T-helper 1 cell treated with Interleukin-12 subunit alpha and Interleukin-12 subunit beta and Interleukin-4 antibody, amounts not matched to agents 30 ng/mL and 1 ng/mL, for 36 hours (primary cell): ENCODE measurements around the gene MBNL1. TPM values are rescaled to one million over a fixed set of nuclear protein-coding genes. Genes with fewer than 3 reads are reported as not detected.

Experiments
- intact Hi-C: fragments of 100-400 bp; cut with micrococcal nuclease; formaldehyde crosslinking; loops from one replicate; pipeline ENCODE4 v1.15.1; 2024
- total RNA-seq: library from RNA; stranded (reverse); gene quantifications from 2 replicates; pipeline ENCODE4 v1.2.3, GENCODE V29; 2022

Gene MBNL1
- total RNA-seq, 1 donor from 2014 or later, result 485 TPM

DNA sequence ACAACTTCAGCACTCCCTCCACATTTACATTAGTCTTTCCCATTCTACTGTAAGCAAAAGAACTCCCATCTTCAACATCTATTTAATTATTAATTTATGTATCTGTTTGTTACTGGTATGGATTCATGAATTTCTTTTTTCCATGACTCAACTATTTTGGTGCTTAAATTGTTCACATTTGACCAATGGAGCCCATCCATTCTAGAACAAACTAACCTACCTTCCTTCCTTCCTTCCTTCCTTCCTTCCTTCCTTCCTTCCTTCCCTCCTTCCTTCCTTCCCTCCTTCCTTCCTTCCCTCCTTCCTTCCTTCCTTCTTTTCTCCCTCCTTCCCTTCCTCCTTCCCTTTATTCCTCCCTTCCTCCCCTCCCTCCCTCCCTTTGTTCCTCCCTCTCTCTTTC, 16.8 kb upstream of the MBNL1 start:
- intact Hi-C loops, result loop anchor here (10.0 kb wide), 1 partner anchor 1707 kb away; the partner anchor contains the start of genes EIF2A and SERP1

DNA sequence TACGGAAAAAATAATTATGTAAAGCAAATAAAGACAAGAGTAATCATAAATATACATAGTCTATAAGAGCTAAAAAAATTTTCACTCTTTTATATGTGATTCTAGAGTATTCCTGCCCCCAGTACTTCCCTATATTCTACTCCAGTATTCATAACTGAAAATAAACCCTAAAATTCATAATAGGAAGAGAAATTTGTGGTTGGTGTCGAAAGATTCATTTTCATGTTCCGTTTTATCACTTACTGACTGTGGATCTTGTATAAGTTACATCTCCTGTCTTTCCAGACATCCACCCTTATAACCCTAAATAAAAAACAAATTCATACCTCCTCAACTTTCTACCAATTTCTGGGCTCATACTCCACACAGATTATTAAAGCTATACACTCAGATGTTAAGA, 16.0 kb upstream of the MBNL1 start:
- intact Hi-C loops, result loop anchor here (1.0 to 10.0 kb wide), 2 partner anchors 7 to 1708 kb away; partner anchors contain the start of genes EIF2A and SERP1

DNA sequence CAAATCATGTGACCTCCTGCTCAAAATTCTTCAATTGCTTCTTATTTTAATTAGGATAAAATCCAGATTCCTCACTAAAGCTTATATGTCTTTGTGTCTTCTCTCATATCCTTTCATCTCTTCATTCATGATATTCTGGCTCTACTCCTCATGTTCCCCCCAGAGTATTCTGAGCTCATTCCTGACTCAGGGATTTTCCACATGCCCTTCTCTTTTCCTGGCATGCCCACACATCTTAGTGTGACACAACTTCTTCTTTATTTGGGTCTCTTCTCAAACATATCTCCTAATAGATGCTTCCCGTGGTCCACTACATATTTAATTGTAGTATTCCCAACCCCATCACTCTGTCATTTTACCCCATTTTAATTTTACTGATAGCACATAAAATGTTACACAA, 15.2 kb upstream of the MBNL1 start:
- intact Hi-C loops, result loop anchor here (1.0 to 10.0 kb wide), 2 partner anchors 8 to 1709 kb away; partner anchors contain the start of genes EIF2A and SERP1

DNA sequence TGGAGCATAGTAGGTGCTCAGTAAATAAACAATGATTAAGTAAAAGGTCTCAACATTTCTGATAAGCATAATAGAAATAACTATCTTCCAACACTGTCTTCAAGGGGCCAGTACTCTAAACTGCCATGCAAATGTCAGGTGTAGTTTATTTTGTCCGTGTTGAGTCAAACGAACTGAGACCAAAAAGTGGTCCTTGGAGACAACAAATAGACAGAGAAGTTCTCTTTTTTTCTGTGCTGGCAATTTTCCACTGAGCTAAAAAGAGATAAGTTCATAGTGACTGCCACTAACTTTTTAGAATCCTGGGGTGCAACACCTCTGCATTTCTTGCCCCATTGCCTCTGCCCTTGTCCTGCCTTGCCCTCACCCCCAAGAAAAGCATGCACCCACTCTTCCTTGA, 14.7 kb upstream of the MBNL1 start:
- intact Hi-C loops, result loop anchor here (10.0 kb wide), 1 partner anchor 1709 kb away; the partner anchor contains the start of genes EIF2A and SERP1

DNA sequence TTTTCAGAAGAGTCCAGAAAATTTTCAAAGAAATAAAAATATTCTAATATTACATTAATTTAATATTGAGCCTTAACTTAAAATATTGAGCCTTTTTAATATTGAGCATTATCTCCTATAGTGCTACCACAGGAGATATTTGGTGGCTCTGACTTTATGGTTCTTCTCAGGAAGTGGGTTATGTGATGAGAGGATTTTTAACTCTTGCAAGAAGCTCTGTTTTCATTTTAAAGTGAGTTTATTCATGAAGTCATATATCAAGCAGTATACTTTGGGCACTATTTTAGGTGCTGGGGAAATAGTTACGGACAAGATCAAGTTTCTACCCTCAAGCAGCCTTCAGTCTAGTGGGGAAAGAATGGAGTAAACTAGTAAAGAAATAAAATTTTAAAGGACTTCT, 13.4 kb upstream of the MBNL1 start:
- intact Hi-C loops, result loop anchor here (5.0 to 10.0 kb wide), 2 partner anchors 1053 to 1710 kb away; partner anchors contain the start of genes EIF2A, GPR171 and SERP1

DNA sequence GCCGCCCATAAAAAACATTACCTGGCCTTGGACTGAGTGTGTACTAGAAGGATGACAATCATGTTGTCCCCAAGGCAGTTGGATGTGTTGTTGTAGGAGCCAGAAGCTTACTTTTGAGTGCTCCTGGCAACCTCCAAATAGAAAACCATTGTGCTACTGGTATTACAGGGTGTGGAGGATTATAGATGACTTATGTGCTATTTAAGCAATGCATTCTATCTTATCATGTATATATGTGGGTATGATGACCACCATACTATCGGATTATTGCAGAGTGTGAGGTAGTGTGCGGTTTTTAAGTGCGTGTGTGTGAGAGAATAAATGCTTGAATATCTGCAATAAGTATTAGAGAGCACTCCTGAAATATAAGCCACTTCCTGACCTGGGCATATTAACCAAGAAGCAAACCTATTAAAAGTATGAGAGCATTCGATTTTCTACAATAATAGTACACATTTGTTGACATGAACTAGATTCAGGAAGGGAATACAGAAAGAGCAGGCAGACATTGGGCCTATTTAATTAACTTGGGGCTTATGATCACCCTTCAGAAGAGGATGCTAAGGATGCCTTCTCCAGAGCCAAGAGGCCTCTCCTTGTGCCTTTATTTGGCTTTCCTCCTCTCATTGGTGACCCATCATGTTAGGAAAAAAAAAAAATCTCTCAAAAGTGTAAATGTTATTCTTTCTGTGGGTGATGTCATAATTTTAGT, 11.7 kb upstream of the MBNL1 start:
- intact Hi-C loops, result loop anchor here (1.0 to 10.0 kb wide), 5 partner anchors 11 to 1712 kb away; partner anchors contain the start of genes EIF2A, GPR171 and SERP1

GRCh38 chr3:152257563-152258035, 11.1 kb upstream of the MBNL1 start:
- intact Hi-C loops, result loop anchor here (1.0 to 10.0 kb wide), 7 partner anchors 11 to 1713 kb away; partner anchors contain the start of genes EIF2A, GPR171, MBNL1 and SERP1

- intact Hi-C loops, result loop anchor here (1.0 to 10.0 kb wide), 4 partner anchors 10 to 1714 kb away; partner anchors contain the start of genes EIF2A, GPR171, MBNL1 and SERP1
Measured at GRCh38 chr3:152258448-152259393, 10.0 kb upstream of the MBNL1 start.

DNA sequence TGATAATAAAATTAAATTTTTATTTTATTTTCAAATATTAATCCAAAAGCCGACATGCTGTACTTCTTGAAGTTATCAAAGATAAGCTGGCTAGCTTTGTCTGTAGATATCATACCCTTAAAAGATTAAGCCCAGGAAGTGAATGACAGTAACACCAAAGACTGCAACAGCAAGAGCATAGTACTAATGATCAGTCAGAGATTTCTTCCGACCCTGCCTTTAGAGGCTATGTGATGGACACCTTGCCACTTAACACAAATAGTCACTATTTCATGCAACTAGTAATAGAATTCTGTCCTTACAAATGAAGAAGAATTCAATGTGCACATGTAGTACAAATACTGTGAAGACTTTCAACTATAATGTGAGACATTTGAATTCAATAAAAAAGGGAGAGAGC, 9.3 kb upstream of the MBNL1 start:
- intact Hi-C loops, result loop anchor here (5.0 to 10.0 kb wide), 2 partner anchors 1057 to 1715 kb away; partner anchors contain the start of genes EIF2A, GPR171 and SERP1

- intact Hi-C loops, result no loop called here
Measured at GRCh38 chr3:152260026-152260425, 8.7 kb upstream of the MBNL1 start.

- intact Hi-C loops, result no loop called here
Measured at GRCh38 chr3:152260529-152260928, 8.2 kb upstream of the MBNL1 start.

GRCh38 chr3:152261329-152261728, 7.4 kb upstream of the MBNL1 start:
- intact Hi-C loops, result no loop called here

DNA sequence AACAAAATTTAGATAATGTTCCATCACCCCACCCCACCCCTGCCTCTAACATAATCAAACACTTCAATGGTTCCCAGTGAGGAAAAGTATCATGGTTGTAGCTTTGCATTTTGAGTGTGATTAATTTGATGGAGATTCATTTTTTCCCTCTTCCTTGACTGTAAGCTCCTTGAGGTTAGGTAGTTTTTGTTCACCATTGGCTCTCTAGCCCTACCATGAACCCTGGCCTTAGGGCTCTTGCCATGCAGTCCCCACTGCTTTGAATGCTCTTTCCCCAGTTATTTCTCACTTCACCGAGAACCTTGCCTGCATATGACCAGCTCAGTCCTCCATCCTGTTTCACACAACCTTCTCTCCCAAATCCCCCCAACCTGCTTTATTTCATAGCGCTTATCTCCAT, 5.0 kb upstream of the MBNL1 start:
- intact Hi-C loops, result no loop called here

- intact Hi-C loops, result no loop called here
Measured at GRCh38 chr3:152264378-152264777, 4.4 kb upstream of the MBNL1 start.

DNA sequence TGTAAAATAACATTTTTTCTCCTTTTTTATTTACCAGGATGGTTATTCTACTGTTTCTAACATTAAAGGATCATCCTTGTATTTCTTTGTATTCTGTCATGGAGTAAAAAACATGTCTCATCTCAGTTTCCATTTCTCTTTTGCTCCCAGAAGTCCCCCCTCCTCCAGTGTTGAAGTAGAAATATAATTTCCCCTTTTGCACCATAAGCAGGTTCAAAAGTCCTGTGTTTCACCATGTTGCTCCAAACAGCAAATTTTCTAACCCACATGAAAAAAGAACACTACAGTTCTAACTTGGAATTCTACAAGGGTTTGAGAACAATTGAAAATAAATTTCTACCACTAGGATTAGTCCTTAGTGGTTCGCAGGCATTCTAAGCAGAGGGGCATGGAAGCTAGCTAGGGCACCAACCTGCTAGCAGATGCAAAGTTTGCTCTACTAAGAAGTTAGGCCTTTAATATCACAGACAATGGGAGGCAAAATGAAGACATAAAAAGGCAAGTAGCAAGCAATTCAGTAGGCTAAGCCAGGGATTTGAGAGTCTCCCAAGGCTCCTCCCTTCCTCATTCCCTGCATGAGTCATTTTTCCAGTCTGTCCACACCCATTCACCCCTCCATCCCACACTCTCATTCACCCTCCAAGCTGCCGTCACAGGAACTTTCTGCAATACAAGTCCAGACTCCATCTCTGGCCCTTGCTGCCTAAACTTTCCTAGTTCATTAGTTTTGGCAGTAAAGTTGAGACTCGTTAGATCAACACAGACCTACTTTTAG, 2.3 kb upstream of the MBNL1 start:
- intact Hi-C loops, result loop anchor here (5.0 kb wide), 1 partner anchor 896 kb away; the partner anchor contains the start of gene RAP2B

DNA sequence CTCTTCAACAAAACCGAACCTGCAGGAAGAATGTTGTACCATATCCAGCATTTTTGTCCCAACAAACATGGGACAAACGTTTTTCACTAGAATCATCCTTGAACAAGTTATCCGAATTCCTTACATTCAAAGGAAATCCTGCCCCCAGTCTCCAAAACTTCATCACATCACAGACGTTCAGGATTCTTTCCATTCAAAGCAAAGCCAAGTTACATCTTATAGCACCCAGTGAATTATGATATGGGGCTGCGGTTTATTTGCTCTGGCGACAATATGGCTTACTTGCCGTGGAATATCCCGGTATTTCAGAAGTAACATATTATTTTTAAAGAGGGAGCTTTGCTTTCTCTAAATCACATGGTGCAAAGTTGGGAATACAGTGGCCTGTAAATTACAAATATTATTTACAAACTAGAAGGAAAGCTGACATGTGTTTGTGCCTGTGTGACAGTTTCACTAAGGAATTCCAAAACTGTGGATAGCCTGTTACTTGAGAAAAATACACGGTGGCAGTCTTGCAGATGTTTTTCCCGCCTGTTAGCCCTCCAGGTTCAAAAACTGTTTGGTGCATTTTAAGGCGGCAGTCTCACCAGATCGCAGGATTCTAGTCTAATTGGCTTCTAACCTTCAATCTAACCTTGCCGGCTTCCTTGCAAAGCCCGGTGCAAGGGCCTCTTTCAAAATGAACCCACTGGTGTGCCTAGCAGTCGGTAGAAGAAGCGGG, 736 bp upstream of the MBNL1 start:
- intact Hi-C loops, result loop anchor here (1.0 to 5.0 kb wide), 7 partner anchors 10 to 894 kb away; partner anchors contain the start of gene RAP2B

DNA sequence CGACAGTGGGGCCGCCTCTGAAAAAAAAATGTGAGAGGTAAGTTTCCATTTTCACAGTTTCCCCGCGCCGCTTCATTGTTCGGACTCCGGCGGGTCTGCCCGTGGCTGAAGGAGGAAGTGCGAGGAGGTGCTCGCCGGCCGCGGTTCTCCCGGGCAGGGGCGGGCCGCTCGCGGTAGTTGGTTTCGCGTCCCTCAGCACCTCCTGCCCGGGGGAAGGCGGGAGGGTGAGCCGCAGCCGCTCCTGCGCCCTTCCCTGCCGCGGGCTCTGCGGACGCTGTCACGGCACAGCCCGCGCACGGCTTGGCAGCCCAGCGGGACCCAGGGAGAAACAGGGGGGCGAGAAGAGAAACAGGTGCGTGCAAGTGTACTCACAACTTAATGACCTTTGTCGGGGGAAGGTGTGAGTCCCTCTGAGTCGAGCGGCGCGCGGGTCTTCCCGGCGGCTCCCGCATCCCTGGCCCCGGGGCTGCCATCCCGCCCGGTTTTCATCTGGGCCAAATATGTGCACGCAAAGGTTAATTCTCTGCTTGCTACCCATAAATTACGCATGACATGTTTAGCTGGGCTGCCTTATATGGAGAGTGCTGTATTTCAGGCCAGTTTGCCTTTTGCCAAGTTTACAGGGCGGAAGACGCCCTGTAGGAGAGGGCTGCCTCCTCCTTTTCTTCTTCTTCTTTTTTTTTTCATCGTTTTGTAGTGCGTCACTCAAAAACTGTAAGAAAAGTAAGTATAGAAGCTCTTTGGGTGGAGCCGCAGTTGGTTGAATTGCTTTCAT, 514 bp downstream of the MBNL1 start:
- intact Hi-C loops, result loop anchor here (1.0 to 5.0 kb wide), 3 partner anchors 16 to 893 kb away; partner anchors contain the start of gene RAP2B

DNA sequence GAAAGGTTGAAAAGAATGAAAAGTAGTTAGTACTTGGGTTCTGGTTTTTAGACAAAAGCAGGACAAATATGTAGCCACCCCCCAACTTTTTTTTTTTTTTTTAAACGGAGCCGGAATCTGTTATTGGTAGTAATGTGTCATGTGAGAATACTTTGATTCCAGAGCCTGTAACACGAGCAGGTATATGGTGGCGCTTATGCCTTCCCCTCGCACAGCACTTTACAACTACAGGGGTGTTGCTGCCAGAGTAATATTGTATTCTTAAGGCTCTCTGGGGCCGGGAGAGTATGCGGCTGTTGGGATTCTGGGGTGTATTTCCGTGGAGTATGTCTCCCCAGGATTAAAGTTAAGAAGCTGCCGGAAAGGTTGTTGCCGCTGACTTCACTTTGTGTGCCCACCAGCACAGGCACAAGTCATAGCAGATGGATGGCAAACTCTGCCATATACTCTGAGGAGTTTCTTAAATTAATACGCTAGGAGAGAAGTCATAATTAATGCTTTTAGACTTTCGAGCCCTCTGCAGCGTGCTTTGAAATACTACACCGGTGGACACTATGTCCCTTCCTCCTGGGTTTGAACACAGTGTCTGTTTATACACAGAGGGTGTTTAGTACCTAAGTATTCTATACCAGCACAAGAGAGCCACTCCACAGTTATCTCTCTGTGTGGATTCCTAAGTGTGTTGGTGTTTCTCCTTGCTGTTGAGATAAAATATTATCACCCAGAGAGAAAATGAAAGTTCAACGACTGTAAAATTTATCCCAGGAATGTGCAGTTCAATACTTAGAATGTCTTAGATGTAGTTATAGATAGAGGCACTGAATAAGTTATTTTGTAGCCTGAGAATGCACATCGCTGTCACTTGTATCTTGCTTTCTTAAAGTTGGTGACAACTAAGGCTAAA, 1.4 kb downstream of the MBNL1 start:
- intact Hi-C loops, result loop anchor here (1.0 to 10.0 kb wide), 7 partner anchors 8 to 1508 kb away; partner anchors contain the start of genes P2RY14, RAP2B and SIAH2
